Sigmoid colon (tissue), 4 donors: ENCODE data around the gene NBEAL2.

Source experiments
- CTCF ChIP-seq, 4 experiments: fragments of 450-650 bp in 3 of 4; fragments of 200-600 bp in 1 of 4; IDR thresholded peaks; one replicate each; pipeline ENCODE4 v1.5.1; 2016 to 2019; ENCODE audit warnings: antibody characterized with exemption in 4 of 4, mild to moderate bottlenecking in 3 of 4, moderate library complexity in 2 of 4
- EP300 ChIP-seq, 4 donors: sonication (generic); formaldehyde crosslinking; IDR thresholded peaks; one replicate each; pipeline ENCODE4 v1.6.1; 2017; ENCODE audit warnings: antibody characterized with exemption in 4 of 4
- POLR2A ChIP-seq, 2 donors: fragments of 450-650 bp; IDR thresholded peaks; one replicate each; pipeline ENCODE4 v1.6.1; 2016; ENCODE audit warnings: antibody characterized with exemption in 2 of 2, mild to moderate bottlenecking in 2 of 2, moderate library complexity in 2 of 2

- TF ChIP-seq POLR2A (IDR thresholded peaks at IDR 0.05) (no peak), EP300 (IDR thresholded peaks at IDR 0.05) (no peak), CTCF (IDR thresholded peaks at IDR 0.05) (no peak)
Observed at GRCh38 chr3:46988616-46989015, 9.2 kb downstream of the NBEAL2 start.
